Kidney (tissue), 14 donors: ENCODE measurements around the gene PURB. TPM values are rescaled to one million over a fixed set of nuclear protein-coding genes. Genes with fewer than 3 reads are reported as not detected.

Source experiments
- DNase-seq, 5 donors: peaks; one replicate each; pipeline ENCODE4 v3.0.0-alpha.2; 2013 to 2020
- FAIRE-seq: peaks from 2 replicates; lab custom pipeline; 2012; peaks lifted over from hg19 to GRCh38; lab: Jason Lieb, UNC
- H3K27ac ChIP-seq, 2 donors: one replicate each; pipeline ENCODE4 v1.7.0; 2013; ENCODE audit warnings: low read depth in 2 of 2, low read length in 2 of 2, inconsistent platforms in 1 of 2
- H3K27me3 ChIP-seq: one replicate; pipeline ENCODE4 v1.7.1; 2013; ENCODE audit warnings: low read length, inconsistent platforms; ENCODE audit not compliant: control insufficient read depth, insufficient read depth
- H3K36me3 ChIP-seq, 3 donors: one replicate each; pipeline versions ENCODE4 v1.7.0 to v1.7.1; 2013; ENCODE audit warnings: low read length in 3 of 3, control low read depth in 1 of 3, inconsistent platforms in 1 of 3; ENCODE audit not compliant: insufficient read depth in 3 of 3, control insufficient read depth in 2 of 3
- H3K4me1 ChIP-seq, 3 donors: one replicate each; pipeline versions ENCODE4 v1.7.0 to v1.7.1; 2013; ENCODE audit warnings: low read length in 3 of 3, inconsistent platforms in 1 of 3, low read depth in 1 of 3; ENCODE audit not compliant: control insufficient read depth in 2 of 3, insufficient read depth in 2 of 3
- H3K4me3 ChIP-seq, 3 donors: one replicate each; pipeline versions ENCODE4 v1.7.0 to v1.8.1; 2013; ENCODE audit warnings: low read length in 3 of 3, control low read depth in 1 of 3, inconsistent platforms in 1 of 3
- H3K9ac ChIP-seq, 3 donors: one replicate each; pipeline versions ENCODE4 v1.7.0 to v1.7.1; 2013; ENCODE audit warnings: low read length in 3 of 3, control low read depth in 1 of 3, inconsistent platforms in 1 of 3
- H3K9me3 ChIP-seq, 3 donors: one replicate each; pipeline versions ENCODE4 v1.7.0 to v1.7.1; 2013; ENCODE audit warnings: low read length in 3 of 3, control low read depth in 1 of 3, inconsistent platforms in 1 of 3; ENCODE audit not compliant: control insufficient read depth in 2 of 3, insufficient read depth in 1 of 3
- intact Hi-C: fragments of 100-400 bp; cut with DNase I; formaldehyde crosslinking; loops from one replicate; pipeline ENCODE4 v1.11.1; 2022
- polyA plus RNA-seq: library from polyadenylated mRNA; stranded (reverse); fragments of 350-450 nt; fragmentation: Illumina TruSeq; extraction: RNeasy Lipid Tissue Mini Kit (QIAGEN cat#74804); gene quantifications from one replicate; pipeline ENCODE4 v1.2.3, GENCODE V29; 2014; ENCODE audit warnings: low read depth, low replicate concordance; ENCODE audit not compliant: insufficient read depth
- total RNA-seq: library from RNA; stranded (reverse); fragmentation: NEBNext Ultra II Directional; extraction: Animal tissue kit (Norgen Biotek cat#: 25700); gene quantifications from one replicate; pipeline ENCODE4 v1.2.1, GENCODE V29; 2021
- TF ChIP-seq, protein P1 (sequence below): IDR thresholded peaks from 3 replicates; pipeline ENCODE4 v1.5.1; 2012; ENCODE audit warnings: mild to moderate bottlenecking, moderate library complexity, borderline replicate concordance; ENCODE audit not compliant: insufficient read depth; ENCODE audit errors: extremely low read depth
- donor health status: control.
- donor health status: control.
- donor health status: control.
- donor health status: control.
- donor health status: control.
- donor health status: DM: yes; HTN: yes; CAD: no.
- donor health status: Normal renal cell carcinoma (clear cell type).

The PURB gene
- total and polyA plus RNA-seq, 2 donors from 2014 or later: 7.7 to 25.3 TPM

DNA sequence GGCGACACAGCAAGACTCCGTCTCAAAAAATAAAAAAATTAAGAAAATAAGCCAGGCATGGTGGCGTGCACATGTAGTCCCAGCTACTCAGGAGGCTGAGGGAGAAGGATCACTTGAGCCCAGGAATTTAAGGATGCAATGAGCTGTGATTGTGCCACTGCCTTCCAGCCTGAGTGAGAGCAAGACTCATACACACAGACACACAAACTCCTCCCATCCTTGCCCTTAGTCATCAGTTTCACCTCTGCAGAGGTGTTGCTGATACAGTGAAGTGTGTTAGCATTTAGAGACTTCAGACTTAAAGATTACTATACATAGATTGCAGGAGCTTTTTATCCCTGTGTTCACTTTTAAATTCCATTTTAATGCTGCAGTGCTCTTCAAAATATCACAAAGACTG, 31.9 kb downstream of the PURB start:
- no peaks in the 10 kb centered on the region for H3K36me3 ChIP-seq
- TF ChIP-seq, protein P1, sequence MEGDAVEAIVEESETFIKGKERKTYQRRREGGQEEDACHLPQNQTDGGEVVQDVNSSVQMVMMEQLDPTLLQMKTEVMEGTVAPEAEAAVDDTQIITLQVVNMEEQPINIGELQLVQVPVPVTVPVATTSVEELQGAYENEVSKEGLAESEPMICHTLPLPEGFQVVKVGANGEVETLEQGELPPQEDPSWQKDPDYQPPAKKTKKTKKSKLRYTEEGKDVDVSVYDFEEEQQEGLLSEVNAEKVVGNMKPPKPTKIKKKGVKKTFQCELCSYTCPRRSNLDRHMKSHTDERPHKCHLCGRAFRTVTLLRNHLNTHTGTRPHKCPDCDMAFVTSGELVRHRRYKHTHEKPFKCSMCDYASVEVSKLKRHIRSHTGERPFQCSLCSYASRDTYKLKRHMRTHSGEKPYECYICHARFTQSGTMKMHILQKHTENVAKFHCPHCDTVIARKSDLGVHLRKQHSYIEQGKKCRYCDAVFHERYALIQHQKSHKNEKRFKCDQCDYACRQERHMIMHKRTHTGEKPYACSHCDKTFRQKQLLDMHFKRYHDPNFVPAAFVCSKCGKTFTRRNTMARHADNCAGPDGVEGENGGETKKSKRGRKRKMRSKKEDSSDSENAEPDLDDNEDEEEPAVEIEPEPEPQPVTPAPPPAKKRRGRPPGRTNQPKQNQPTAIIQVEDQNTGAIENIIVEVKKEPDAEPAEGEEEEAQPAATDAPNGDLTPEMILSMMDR: no peak
- no peak overlapping the region for H3K27ac ChIP-seq
- DNase-seq (no peak), FAIRE-seq (no peak)
- H3K4me1 ChIP-seq: peaks cover 0 to 2% (median 0%) of the 10 kb centered on the region in 3 donors
- H3K9me3 ChIP-seq: no peaks in the 10 kb centered on the region
- no peak overlapping the region for H3K9ac ChIP-seq
- no peaks in the 10 kb centered on the region for H3K27me3 ChIP-seq
- intact Hi-C loops: loop anchor here (10.0 kb wide), 2 partner anchors 71 to 281 kb away; no protein-coding TSS in a partner anchor
- no peak overlapping the region for H3K4me3 ChIP-seq

DNA sequence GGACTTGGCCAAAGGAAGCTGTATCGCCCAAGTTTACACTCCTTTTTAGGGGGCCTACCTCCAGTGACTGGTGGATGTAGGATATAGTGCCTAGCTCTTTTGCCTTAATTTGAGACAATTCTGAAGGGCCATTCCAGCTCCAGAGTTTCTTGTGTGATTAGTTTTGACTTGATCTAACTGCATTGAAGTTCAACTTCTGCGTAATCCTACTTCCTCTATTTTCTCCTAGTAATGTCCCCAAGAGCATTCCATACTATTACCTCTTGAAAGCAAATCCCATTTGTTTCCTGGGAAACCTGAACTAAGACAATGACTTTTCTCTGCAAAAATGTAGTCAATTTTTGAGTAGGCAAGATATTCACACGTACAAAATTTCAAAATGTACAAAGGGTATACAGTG, 32.7 kb downstream of the PURB start:
- Histone ChIP-seq H3K9me3 (no peaks in the 10 kb centered on the region), H3K9ac (no peak overlapping the region), H3K36me3 (no peaks in the 10 kb centered on the region), H3K27me3 (no peaks in the 10 kb centered on the region), H3K4me1 (peaks cover 0 to 2% (median 0%) of the 10 kb centered on the region in 3 donors), H3K4me3 (no peak overlapping the region), H3K27ac (no peak overlapping the region)
- DNase-seq: no peak
- intact Hi-C loops: loop anchor here (10.0 kb wide), 2 partner anchors 72 to 282 kb away; no protein-coding TSS in a partner anchor
- no peak for FAIRE-seq
- TF ChIP-seq, protein P1: no peak

- intact Hi-C loops: loop anchor here (10.0 kb wide), 3 partner anchors 75 to 285 kb away; partner anchors contain the start of gene TMED4
These were observed 35.3 kb downstream of the PURB start for GRCh38 chr7:44849885-44850544.

More at GRCh38 chr7:44849885-44850544, 35.3 kb downstream of the PURB start:
- no peak for FAIRE-seq
- no peak overlapping the region for H3K9ac ChIP-seq
- no peaks in the 10 kb centered on the region for H3K9me3 ChIP-seq
- H3K27me3 ChIP-seq: no peaks in the 10 kb centered on the region
- no peak overlapping the region for H3K4me3 ChIP-seq
- DNase-seq: no peak
- TF ChIP-seq, protein P1: no peak
- H3K36me3 ChIP-seq: no peaks in the 10 kb centered on the region
- H3K4me1 ChIP-seq: peaks cover 0 to 8% (median 4%) of the 10 kb centered on the region in 3 donors
- H3K27ac ChIP-seq: no peak overlapping the region
